Lung microvascular endothelial cell (primary cell): ENCODE measurements around the gene TMF1. TPM values are rescaled to one million over a fixed set of nuclear protein-coding genes. Genes with fewer than 3 reads are reported as not detected.
A peak's percentile ranks its signal among the peaks of the same experiment; 100 is the strongest.

ENCODE experiments used
- DNase-seq, 2 donors: peaks; one replicate each; pipeline versions ENCODE4 v3.0.0 to v3.0.0-alpha.2; 2010; ENCODE audit warnings: low read depth in 2 of 2
- total RNA-seq: library from RNA; depleted of rRNA; stranded (reverse); fragments of >200 nt; gene quantifications from 2 replicates; pipeline ENCODE4 v1.2.1, GENCODE V29; 2014

The TMF1 gene
- total RNA-seq: 17.4 and 20.4 TPM in 2 replicates

DNA sequence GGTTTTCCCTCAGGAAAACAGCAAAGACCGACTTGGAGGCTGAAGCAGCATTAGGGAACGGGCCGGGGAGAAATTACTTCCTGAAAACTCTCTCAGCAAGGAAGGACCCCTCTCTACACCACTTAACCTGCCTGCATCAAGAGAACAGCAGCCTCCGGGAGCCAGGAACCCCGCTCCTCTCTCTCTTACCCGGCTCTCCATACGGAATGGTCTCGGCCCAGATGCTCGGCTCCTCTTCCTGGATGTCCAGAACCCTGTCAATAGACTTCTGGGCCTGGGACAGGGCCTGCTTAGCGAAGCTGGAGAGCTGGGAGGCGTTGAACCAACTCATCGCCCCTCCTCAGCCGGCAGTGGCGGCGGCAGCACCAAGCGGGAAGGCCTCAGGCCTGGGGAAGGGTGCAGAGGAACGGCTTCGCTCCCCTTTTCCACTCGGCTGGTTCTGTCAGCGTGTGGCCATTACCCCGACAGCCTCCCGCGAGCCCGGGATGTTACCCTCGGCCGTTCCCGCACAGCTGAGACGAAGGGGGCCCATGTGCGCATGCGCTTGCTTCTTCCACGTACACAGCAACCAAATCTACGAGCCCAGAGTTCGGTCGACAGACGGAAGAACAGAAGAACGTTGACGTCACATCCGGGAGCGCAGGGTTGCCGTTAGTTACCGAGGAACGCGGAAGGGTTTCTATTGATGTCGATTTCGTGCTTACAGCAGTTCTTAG is at the start of gene TMF1:
TSS of gene TMF1 (minus strand) at position 578 of the 716 bp plus-strand sequence. CDS start at position 331, 247 bp downstream.
- DNase-seq: peak; percentile 99

GRCh38 chr3:69099576-69099975 is 47.4 kb upstream of the TMF1 start:
- DNase-seq: no peak

DNA sequence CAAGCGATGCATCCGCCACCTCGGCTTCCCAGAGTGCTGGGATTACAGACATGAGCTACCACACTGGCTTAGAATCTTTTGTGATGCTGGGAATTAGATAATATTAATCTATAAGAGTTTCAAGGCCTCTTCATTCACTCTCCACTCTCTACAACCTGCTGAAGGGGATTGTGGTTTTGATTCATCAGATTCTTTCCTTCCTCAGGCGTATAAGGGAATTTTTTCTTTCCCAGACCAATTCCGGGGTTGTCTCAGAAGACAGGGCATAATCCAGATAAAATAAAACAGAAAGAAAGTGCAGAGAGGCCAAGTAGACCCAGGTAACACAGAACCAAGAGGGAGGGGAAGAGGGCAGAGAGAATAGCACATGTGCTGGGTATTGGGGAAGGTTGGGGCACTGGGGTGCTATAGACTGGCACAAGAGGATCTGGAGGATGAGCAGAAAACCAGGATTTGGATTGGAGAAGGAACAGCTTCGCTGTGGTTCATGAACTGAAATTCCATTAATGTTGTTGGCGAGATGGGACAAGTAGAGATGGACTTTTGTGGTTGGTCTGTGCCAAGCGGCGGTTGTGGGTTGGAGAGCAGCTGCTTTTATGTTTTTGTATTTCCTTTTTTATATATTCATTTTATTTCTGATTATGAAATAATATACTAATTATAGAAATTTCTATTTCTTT is 45.4 kb upstream of the TMF1 start:
- DNase-seq: no peak

- no peak for DNase-seq
Measured at GRCh38 chr3:69096299-69096698, 44.2 kb upstream of the TMF1 start.

DNA sequence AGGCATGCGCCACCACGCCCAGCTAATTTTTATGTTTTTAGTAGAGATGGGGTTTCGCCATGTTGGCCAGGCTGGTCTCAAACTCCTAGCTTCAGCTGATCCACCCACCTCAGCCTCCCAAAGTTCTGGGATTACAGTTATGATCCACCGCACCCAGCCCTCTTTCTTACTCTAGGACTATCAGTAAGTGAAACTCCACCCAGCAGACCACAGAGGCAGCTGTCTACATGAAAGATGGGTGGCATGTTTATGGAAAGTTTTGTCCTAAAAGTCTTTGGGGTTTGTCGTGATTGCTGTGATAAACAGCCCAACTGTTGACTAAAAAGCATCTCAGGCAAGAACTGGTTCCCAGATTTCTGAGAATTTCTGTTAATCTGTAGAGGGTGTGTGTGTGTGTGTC is 43.5 kb upstream of the TMF1 start:
- DNase-seq: no peak

GRCh38 chr3:69094467-69095205 is 42.5 kb upstream of the TMF1 start:
- peak in 1 of 2 donors; percentile 42 for DNase-seq

GRCh38 chr3:69092030-69092516 is 39.9 kb upstream of the TMF1 start:
- peak in 1 of 2 donors; percentile 66 for DNase-seq

GRCh38 chr3:69091389-69092029 is 39.4 kb upstream of the TMF1 start:
- DNase-seq: no peak

DNA sequence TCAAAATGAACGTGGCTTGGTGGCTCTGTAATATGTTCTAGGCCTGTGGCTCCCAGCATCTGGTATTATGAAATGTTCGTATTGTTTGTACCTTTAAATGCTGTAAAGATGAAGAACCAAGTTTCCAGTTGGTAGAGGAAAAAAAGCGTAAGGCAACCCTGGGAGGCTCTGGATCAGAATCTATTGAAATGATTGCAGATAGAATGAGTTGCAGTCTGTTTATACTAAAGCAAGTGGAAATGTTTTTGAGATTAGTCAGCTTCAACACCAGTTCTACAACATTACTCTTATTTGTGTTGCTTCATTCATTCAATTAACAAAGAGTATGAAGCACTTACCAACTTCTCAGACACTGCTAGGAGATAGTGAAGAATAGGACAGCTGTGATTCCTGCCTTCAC is 37.9 kb upstream of the TMF1 start:
- peak; percentile 68 to 74 for DNase-seq

- peak in 1 of 2 donors; percentile 60 for DNase-seq
Measured at GRCh38 chr3:69088063-69088462, 35.9 kb upstream of the TMF1 start.

- DNase-seq: no peak
Measured at GRCh38 chr3:69087030-69087791, 35.1 kb upstream of the TMF1 start.

GRCh38 chr3:69085833-69086722 is 33.9 kb upstream of the TMF1 start:
- peak; percentile 77 to 95 for DNase-seq

GRCh38 chr3:69085168-69085832 is 33.2 kb upstream of the TMF1 start:
- DNase-seq: peak; percentile 31 to 35

DNA sequence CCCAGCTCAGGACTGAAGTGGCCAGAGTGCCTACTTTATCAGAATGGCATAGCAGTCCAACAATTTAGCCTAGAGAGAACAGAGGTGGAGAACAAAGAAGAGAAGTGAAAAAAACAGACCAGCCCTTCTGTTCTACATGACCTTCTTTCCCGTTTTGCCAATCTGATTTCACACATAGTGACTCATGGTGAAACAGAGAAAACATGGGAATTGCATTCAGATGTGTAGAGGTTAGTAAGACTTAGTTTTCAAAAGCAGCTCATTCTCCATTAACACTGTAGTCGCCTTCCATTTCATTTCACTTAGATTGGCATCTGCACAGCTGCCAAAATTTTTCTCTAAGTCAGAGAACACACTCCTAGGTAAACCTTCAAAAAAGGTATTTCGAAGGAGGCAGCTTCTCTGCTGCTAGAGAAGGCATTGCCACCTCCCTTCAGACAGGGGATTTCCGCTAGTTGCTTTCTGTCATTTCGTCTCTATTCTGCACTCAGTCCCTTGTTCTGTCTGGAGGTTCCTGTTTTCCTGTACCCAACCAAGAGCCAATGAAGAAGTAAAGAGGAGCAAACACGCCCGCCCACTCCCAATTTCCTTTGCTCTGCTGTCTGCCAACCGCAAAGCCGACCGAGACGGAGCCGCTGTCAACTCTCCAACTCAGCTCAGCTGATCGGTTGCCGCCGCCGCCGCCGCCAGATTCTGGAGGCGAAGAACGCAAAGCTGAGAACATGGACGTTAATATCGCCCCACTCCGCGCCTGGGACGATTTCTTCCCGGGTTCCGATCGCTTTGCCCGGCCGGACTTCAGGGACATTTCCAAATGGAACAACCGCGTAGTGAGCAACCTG is 32.4 kb upstream of the TMF1 start, which contains the start of gene ARL6IP5:
TSS of gene ARL6IP5 (plus strand) at position 612 of the 842 bp plus-strand sequence. CDS start at position 723, 111 bp downstream.
- peak; percentile 94 to 95 for DNase-seq

DNA sequence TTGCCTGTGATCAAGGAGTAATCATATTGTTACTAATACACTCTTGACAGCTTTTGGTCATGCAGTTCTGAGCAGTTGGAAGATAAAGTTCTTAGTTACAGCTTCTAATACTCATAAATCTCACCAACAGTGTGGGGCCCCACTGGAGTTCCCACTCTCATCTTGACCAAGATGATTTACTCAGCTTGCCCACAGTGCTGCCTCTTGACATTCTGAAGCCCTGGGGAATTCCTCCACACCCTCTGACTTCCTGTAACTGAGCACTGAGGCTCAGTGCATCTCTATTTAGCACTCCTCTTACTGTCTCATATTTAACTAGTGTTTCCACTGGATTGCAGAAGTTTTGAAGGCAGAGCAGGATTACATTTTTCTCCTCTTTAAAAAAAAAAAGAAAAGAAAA is 30.7 kb upstream of the TMF1 start:
- peak; percentile 23 to 79 for DNase-seq

- DNase-seq: peak in 1 of 2 donors; percentile 25
Measured at GRCh38 chr3:69082361-69082760, 30.2 kb upstream of the TMF1 start.

- DNase-seq: peak; percentile 26 to 69
Measured at GRCh38 chr3:69081583-69082262, 29.6 kb upstream of the TMF1 start.
